NK-92 (cell line): ENCODE results near the gene CSE1L.
"Not testable (repeated sequence)": the region's sequence is repeated elsewhere in the genome, so short reads cannot be mapped to it uniquely, and the experiment has no call there.

Source experiments
- DNase-seq: peaks from one replicate; lab custom pipeline; 2025; ENCODE audit not compliant: unreplicated experiment; lab: John Stamatoyannopoulos, UW

CSE1L gene

GRCh38 chr20:49074521-49074920 lies 28.4 kb downstream of the CSE1L start:
- no peak for DNase-seq

- DNase-seq: no peak
Measured at GRCh38 chr20:49078310-49078709, 32.2 kb downstream of the CSE1L start.

GRCh38 chr20:49082295-49082694 lies 36.2 kb downstream of the CSE1L start:
- DNase-seq: not testable (repeated sequence)

DNA sequence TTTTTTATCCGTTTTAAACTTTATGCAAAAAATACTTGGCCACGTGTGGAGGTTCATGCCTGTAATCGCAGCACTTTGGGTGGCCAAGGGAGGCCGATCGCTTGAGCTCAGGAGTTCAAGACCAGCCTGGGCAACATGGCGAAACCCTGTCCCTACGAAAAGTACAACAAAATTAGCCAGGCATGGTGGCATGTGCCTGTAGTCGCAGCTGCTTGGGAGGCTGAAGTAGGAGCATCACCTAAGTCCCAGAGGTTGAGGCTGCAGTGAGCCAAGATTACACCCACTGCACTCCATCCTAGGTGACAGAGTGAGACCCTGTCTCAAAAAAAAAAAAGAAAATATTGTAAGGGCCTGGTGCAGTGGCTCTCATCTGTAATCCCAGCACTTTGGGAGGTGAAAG lies 45.0 kb downstream of the CSE1L start:
- no peak for DNase-seq

GRCh38 chr20:49091762-49092161 lies 45.6 kb downstream of the CSE1L start:
- DNase-seq: no peak

DNA sequence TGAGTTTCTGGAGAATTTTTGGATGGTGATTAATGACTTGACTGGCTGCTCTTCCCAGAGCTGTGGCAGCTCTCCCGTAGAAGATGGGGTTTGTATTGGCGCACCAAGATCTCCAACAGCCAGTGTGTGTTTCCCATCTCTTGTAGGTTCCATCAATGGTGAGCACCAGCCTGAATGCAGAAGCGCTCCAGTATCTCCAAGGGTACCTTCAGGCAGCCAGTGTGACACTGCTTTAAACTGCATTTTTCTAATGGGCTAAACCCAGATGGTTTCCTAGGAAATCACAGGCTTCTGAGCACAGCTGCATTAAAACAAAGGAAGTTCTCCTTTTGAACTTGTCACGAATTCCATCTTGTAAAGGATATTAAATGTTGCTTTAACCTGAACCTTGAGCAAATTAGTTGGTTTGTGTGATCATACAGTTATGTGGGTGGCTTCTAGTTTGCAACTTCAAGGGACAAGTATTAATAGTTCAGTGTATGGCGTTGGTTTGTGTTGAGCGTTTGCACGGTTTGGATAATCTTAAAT lies 50.2 kb downstream of the CSE1L start:
- DNase-seq: no peak

- no peak for DNase-seq
Measured at GRCh38 chr20:49097159-49097558, 51.0 kb downstream of the CSE1L start.

DNA sequence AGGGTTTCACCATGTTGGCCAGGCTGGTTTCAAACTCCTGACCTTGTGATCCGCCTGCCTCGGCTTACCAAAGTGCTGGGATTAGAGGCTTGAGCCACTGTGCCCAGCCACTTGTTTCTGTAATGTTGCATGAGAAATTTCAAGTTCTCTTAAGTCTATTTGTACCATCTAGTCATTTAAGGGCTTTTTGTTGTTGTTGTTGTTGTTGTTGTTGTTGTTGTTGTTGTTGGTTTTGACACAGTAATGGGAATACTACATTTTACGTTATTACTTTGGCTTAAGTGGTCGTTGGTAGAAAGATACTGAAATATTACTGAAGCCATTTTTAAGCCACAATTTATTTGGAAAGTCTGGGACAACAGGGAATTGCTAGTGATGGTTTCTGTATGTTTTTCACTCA lies 52.0 kb downstream of the CSE1L start:
- DNase-seq: no peak

DNA sequence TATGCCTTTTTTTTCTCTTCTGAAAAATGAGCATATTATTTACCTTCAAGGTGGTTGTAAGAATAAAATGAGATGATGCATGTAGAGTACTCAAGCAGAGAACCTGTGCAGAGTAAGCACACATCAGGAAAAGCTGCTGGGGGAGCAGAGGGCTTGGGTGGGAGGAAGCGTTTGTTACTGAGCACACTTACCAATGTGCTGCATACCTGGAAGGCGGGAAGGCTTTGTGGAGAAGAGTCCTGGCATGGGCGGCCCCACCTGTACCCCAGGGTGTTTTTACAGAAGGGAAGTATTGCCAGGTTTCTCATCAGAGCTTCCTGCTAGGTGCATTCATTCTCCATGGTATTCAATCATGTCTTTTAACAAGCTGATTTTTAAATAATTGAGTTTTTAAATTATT lies 52.9 kb downstream of the CSE1L start:
- DNase-seq: no peak

- not testable (repeated sequence) for DNase-seq
Measured at GRCh38 chr20:49100292-49100691, 54.2 kb downstream of the CSE1L start.

DNA sequence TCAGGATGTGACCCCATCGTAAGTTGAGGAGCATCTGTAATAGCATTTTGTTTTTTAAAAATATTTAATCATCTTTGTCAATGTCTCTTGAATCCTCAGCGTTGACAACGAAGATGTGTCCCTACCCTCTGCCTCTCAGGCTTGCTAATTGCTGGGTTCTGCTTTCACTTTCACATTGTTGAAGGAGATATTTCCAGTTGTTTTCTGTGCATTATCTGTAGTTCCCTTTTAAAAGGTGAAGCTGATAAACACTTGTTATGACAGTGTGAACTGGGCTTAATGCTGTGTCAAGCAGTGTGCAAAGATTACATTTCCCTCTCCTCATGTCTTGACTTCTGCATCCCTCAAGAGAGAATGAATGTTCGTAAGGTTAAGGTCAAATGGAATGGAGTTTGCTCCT lies 54.9 kb downstream of the CSE1L start:
- DNase-seq: no peak

DNA sequence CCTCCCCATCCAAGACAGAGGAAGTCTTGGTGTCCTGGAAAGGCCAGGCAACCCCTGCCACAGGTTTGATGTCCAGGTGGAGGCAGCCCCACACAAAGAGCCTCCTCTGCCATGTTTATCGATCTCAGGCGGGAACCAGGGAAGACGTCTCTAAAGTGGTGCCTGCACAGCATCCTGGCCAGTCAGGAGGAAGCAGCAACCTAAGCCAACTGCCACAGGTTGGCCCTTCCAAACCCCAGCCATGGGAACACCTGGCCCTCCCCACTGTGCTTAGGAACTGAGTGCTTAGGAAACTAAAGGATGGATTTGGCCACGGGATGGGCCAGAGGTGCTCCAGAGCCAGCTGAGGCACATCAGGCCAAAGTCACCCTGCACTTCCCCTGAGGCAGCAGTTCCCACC lies 56.9 kb downstream of the CSE1L start:
- no peak for DNase-seq

DNA sequence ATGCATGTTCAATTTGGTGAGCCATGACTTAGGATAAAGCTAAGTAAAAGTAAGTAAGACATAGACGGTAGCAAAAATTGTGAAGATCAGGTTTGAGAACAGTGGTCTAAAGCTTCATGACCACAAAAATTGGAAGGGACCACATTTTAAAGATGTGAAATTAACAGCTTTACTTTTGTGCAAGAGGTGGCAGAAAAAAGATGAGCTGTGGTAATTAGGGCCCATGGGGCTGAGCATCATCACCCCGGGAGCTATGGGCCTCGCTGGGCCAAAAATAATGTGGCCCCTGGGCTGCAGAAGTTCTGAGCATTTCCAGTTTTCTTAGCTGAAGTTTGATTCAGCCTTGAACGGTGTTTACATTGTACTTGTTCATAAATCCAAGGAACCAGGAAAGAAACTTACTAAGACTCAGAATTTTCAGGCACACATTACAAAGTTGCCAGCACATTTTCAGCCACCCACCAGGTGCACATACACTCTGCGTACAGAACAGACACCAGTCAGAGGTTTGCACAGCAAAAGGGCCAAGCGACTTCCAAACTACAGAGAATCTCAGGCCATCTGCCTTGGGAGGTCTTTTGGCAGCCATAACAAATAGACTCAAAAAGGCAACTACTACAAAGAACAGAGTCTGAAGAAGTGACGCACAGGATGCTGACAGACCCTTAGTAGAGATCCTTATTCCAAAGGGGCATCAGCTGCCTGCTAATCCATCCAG lies 57.7 kb downstream of the CSE1L start:
- DNase-seq: no peak

DNA sequence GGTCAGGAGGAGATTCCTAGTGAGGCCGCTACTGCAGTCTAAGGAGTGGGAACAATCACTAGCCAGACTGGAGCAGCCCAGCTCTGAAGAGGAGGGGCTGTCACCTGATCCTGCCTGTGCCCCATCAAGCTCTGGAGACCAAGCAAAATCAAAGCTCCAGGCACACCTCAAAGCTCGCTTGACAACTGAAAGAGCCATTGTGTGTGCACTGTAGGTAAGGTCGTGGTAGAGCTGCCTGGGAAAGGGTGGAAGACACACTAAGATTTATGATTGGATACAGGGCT lies 58.2 kb downstream of the CSE1L start:
- no peak for DNase-seq

DNA sequence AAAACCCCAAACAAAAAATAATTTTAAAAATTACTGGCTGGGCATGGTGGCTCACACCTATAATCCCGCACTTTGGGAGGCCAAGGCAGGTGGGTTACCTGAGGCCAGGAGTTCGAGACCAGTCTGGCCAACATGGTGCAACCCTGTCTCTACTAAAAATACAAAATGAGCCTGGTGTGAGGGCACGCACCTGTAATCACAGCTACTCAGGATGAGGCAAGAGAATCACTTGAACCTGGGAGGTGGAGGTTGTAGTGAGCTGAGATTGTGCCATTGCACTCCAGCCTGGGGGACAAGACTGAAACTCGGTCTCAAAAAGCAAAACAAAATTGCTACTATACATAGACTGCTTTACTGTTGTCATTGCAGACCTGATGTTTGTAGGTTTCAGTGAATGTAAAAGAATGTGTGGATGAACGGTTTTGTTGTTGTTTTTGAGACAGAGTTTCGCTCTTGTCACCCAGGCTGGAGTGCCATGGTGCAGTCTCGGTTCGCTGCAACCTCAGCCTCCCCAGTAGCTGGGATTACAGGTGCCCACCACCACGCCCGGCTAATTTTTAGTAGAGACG lies 59.0 kb downstream of the CSE1L start:
- not testable (repeated sequence) for DNase-seq

GRCh38 chr20:49106328-49106727 lies 60.2 kb downstream of the CSE1L start:
- DNase-seq: no peak

DNA sequence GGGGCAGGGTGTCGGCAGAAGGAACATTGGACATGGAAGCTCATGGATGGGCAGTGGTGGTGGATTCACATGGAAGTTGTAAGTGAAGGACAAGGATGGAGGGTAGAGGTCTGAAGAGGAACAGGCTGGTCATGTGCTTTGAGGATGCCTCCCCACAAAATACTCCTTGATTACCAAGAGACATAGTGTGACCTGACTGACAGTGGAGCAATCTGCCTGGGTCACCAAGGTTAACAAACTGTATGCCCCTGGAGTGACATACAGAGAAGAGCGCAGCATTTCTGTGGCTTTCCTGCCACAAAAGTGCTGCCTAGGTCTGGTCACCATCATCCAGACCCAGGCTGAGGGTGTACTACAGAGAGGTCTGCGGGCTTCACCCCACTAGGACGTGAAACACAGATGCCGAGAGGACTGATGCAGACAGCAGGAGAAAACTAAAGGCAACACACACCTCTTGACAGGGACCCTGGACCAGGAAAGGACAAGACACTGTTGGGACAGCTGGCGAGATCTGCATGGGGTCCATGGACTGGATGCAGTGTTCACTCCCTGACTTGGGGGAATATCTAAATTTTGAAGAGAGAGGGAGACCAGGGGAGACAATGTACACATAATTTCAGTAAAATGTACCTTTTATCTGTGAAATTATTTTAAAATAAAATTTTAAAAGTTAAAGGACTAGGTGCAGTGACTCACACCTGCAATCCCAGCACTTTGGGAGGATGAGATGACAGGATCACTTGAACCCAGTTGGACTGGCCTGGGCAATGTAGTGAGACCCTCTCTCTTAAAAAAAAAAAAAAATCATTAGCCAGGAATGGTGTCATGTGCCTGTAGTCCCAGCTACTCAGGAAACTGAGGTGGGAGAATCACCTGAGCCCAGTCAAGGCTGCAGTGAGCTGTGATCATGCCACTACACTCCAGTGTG lies 64.9 kb downstream of the CSE1L start:
- no peak for DNase-seq

DNA sequence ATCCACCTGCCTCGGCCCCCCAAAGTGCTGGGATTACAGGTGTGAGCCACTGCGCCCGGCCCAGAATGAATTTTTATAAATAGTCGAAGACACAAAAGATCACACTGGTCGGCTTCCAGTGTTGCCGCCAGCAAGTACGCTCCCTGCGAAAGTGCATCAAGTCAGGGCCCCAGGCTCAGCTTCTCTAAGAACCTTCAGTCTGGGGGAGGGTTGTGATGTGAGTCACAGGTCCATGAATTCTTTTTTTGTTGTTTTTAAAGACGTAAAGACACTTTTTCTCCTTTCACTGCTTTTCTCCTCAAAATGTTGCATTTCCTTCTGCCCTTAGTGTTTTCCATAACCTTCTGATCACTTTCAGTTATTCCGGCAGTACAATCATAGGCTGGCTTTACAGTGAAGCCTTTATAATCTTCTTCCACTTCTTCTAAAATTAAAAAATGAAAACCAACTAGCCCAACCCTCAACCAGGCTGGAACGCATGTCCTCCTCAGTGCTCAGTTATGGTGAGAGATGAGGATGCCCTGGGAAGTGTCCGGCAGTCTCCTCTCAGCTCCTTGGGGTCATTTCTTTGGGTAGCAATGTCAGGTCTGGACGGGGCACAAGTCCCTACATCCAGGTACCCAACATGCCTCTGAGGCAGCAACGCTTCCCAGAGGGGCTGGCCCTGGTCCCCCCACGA lies 66.6 kb downstream of the CSE1L start:
- no peak for DNase-seq

DNA sequence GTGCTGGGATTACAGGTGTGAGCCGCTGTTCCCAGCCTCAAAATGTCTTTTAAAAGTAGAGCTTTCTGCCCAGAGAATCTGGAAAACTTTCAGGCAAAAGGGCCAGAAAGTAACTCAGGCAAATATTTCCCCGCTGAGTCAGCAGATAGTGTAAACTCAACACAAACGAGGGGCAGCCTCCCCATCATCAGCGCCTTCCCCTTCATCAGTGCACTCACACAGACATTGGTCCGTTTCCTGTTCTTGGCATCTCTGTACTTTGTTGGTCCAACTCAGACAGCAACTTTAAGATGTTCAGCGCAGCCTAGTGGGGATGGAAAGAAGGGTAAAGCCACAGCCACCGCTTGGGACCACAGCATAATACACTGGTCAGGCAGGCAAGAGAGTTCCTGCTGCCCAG lies 69.5 kb downstream of the CSE1L start:
- no peak for DNase-seq

DNA sequence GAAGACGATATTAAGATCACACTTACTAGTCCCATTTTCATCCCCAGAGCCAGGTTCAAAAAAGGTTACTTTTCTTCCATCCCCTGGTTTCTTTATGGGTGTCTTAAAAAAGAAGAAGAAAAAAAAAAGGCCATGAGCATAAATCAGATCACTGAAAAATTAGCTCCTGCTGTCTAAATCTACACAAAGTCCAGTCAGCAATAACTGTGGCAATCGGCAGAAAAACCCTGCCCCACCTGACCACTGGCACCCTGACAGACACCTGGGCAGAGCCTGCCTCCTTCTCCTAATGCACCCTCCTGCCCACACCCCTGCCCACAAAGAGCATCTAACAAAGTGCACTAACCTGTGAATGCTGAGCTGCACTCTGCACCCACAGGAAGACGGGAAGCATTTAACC lies 72.2 kb downstream of the CSE1L start:
- DNase-seq: no peak

DNA sequence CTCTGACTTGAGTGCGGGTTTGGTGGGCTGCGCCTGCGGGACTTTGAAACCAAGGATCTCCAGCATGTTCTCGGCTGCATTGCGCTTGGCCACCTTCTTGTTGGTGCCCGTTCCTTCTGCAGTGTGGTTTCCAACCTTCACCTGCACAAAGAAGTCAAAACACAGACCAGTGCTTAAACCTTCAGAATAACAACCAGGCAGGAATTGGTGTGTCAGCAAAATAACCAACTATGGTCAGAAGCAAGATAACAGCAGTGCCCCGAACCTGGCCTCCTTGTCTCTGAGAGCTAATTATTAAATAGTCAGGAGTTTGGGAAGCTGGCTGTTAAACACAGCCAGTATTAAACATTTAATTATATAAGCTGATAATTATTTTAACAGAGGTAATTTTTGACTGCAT lies 73.9 kb downstream of the CSE1L start:
- DNase-seq: no peak
